Aorta (tissue), 5 donors: ENCODE measurements around the gene DYNLT2. TPM values are rescaled to one million over a fixed set of nuclear protein-coding genes. Genes with fewer than 3 reads are reported as not detected.
"Not testable (repeated sequence)": the region's sequence is repeated elsewhere in the genome, so short reads cannot be mapped to it uniquely, and the experiment has no call there.

Source experiments
- ATAC-seq: fragments of 200-7000 bp; cut with Tn5 transposase; one replicate; pipeline ENCODE4 v1.9.1; 2022; ENCODE audit warnings: moderate library complexity; ENCODE audit not compliant: low FRiP score
- DNase-seq, 2 donors: peaks; one replicate each; pipeline ENCODE4 v3.0.0-alpha.2; 2020
- H3K27ac ChIP-seq, 2 donors: one replicate each; pipeline ENCODE4 v1.5.1; 2013; ENCODE audit warnings: low read length in 2 of 2, mild to moderate bottlenecking in 2 of 2, moderate library complexity in 2 of 2, control low read depth in 1 of 2, inconsistent platforms in 1 of 2, low read depth in 1 of 2
- H3K27me3 ChIP-seq, 2 donors: one replicate each; pipeline ENCODE4 v1.6.1; 2013; ENCODE audit warnings: control low read depth in 1 of 2, low read length in 1 of 2, mild to moderate bottlenecking in 1 of 2, moderate library complexity in 1 of 2; ENCODE audit not compliant: insufficient read depth in 2 of 2, control insufficient read depth in 1 of 2
- H3K36me3 ChIP-seq, 2 donors: one replicate each; pipeline ENCODE4 v1.6.1; 2013; ENCODE audit warnings: control low read depth in 1 of 2, low read length in 1 of 2, mild to moderate bottlenecking in 1 of 2; ENCODE audit not compliant: insufficient read depth in 2 of 2, control insufficient read depth in 1 of 2
- H3K4me1 ChIP-seq, 2 donors: one replicate each; pipeline ENCODE4 v1.6.1; 2013; ENCODE audit warnings: low read length in 2 of 2, control low read depth in 1 of 2, mild to moderate bottlenecking in 1 of 2, moderate library complexity in 1 of 2; ENCODE audit not compliant: insufficient read depth in 2 of 2, control insufficient read depth in 1 of 2
- H3K4me3 ChIP-seq, 2 donors: one replicate each; pipeline ENCODE4 v1.5.1; 2013; ENCODE audit warnings: low read length in 2 of 2, control low read depth in 1 of 2, mild to moderate bottlenecking in 1 of 2
- H3K9me3 ChIP-seq: one replicate; pipeline ENCODE4 v1.6.1; 2013; ENCODE audit warnings: mild to moderate bottlenecking, low read length; ENCODE audit not compliant: control insufficient read depth
- WGBS, 2 donors: extraction: QIAGEN DNeasy Blood & Tissue Kit; methylation state at CpG; one replicate each; pipeline ENCODE4 v1.1.7; 2013; 5-methylcytosine and 5-hydroxymethylcytosine counted together
- intact Hi-C, 2 donors: fragments of 100-400 bp; cut with DNase I; formaldehyde crosslinking; loops; one replicate each; pipeline versions ENCODE4 v1.14.2 to v1.15.0; 2022
- polyA plus RNA-seq, 2 donors: library from polyadenylated mRNA; stranded (reverse); fragments of 200-250 nt; gene quantifications; one replicate each; pipeline ENCODE4 v1.2.3, GENCODE V29; 2013
- total RNA-seq, 2 donors: library from RNA; stranded (reverse); fragmentation: NEBNext Ultra II Directional; extraction: Animal tissue kit (Norgen Biotek cat#: 25700); gene quantifications; one replicate each; pipeline ENCODE4 v1.2.1, GENCODE V29; 2021
- donor health status: healthy with polysubstance abuse.
- donor health status: Bipolar disorder and iron deficiency.
- donor health status: DM: no; HTN: no; CAD: no.
- donor health status: DM: no; HTN: no; CAD: no.
- donor health status: DM: yes; HTN: yes; CAD: no.

The DYNLT2 gene
- total and polyA plus RNA-seq, 4 donors, result 1.2 to 2.8 (median 1.7) TPM

DNA sequence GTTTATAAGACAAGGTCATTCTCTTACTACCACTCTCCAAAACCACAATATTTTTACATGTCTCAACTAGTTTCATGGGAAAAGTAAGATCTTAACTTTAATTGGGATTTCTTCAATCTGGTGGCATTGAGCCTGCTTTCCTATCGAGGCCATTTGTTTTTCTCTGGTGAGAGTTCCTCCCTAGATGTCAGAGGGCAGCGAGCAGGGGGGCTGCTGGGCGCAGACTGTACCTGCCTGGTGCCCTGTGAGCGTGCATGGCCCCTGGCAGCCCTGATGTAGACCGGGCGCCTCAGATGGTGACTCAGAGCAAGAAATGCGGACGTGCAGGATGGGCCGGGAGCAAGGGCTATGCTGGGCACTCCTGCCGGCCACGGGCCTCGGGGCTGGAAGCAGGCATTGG lies 27.3 kb upstream of the DYNLT2 start:
- H3K4me1 ChIP-seq, result no peaks in the 10 kb centered on the region
- ATAC-seq, result no peak
- no peaks in the 10 kb centered on the region for H3K27me3 ChIP-seq
- no peak for DNase-seq
- H3K9me3 ChIP-seq, result no peaks in the 10 kb centered on the region
- 91 to 92% methylated on average over 12 of the region's 12 CpGs for WGBS, 2 donors
- no peak overlapping the region for H3K27ac ChIP-seq
- intact Hi-C loops, result no loop called here
- peaks cover 0 to 9% of the 10 kb centered on the region in 2 donors for H3K36me3 ChIP-seq
- H3K4me3 ChIP-seq, result no peak overlapping the region

DNA sequence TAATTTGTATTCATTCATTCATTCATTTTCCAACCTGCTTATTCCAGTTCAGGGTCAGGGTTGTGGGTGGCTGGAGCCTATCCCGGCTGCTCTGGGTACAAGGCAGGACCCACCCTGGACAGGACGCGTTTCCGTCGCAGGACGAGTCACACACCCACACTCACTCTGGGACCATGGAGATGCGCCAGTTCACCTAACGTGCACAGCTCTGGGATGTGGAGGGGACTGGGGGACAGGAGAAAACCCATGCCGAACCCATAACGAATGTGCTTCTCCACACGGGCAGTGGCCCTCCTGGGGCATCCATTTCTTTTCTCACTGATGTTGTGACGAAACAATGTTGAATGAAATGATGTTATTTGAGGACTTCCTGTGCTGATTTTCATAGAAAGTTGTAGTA lies 26.5 kb upstream of the DYNLT2 start:
- DNase-seq (no peak), ATAC-seq (no peak)
- no peaks in the 10 kb centered on the region for H3K9me3 ChIP-seq
- H3K4me1 ChIP-seq, result no peaks in the 10 kb centered on the region
- no peak overlapping the region for H3K4me3 ChIP-seq
- intact Hi-C loops, result no loop called here
- H3K27me3 ChIP-seq, result no peaks in the 10 kb centered on the region
- no peak overlapping the region for H3K27ac ChIP-seq
- peaks cover 0 to 9% of the 10 kb centered on the region in 2 donors for H3K36me3 ChIP-seq
- 87 to 91% methylated on average over 12 of the region's 12 CpGs for WGBS, 2 donors

DNA sequence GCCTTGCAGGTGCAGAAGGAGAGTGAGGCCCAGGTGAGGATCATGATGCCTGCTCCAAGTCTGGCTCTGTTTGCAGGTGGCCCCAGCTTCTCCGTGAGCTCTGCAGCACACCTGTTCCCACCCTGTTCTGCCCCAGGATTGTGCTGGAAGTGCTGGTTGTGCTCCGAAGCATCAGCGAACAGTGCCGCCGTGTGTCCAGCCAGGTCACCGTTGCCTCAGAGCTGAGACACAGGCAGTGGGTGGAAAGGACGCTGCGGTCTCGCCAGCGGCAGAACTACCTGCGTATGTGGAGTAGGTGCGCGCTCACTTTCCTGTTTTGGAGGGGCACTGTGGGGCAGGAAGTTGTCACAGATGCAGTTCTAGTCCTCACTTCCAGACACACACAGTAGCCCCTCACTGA lies 25.0 kb upstream of the DYNLT2 start:
- Histone ChIP-seq H3K27ac (no peak overlapping the region), H3K4me1 (no peaks in the 10 kb centered on the region), H3K4me3 (no peak overlapping the region), H3K9me3 (no peaks in the 10 kb centered on the region), H3K27me3 (no peaks in the 10 kb centered on the region), H3K36me3 (peaks cover 0 to 9% of the 10 kb centered on the region in 2 donors)
- intact Hi-C loops, result no loop called here
- ATAC-seq (no peak), DNase-seq (no peak)
- 96% methylated on average over 13 of the region's 13 CpGs for WGBS, 2 donors

DNA sequence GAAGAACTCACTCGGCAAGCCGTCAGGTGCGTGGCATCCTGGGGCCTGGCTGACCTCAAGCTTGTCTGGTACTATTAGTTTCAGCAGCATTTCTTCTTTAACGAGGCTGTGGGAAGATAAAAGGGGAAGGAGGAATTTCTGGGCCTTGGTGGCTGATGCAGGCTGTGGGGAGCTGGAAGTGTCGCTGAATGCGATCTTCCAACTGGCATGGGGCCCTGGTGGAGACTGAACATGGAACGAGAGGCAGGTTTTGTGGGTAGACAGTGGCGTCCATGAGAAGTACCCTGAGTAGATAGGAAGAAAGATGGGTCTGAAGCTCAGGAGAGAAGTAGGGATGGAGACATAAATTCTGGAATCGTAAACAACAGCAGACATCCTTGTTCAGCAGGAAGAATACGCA lies 23.9 kb upstream of the DYNLT2 start:
- DNase-seq, result no peak
- 91 to 93% methylated on average over 10 of the region's 10 CpGs for WGBS, 2 donors

DNA sequence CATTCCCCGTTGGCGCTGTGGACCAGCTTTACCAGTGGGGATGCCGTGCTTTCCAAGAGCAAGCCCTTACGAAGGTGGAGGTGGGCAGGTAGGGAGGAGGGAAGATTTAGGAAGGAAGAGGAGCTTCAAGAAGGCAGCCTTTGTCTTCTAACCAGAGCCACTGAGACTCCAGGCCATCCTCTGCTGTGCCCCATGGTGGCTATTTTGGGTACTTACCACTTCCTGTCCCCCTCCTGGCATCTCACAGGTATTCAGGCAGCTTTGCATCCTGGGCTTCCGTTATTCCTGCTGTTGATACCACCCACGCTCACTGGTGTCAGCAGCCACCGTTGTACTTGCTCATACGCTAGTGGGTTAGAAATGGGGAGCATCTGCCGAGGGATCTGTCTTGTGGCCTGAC lies 23.0 kb upstream of the DYNLT2 start:
- Histone ChIP-seq H3K27ac (no peak overlapping the region), H3K4me1 (no peaks in the 10 kb centered on the region), H3K4me3 (no peak overlapping the region), H3K9me3 (no peaks in the 10 kb centered on the region), H3K27me3 (no peaks in the 10 kb centered on the region), H3K36me3 (peaks cover 0 to 9% of the 10 kb centered on the region in 2 donors)
- intact Hi-C loops, result no loop called here
- ATAC-seq, result no peak
- DNase-seq, result no peak
- 86 to 89% methylated on average over 9 of the region's 9 CpGs for WGBS, 2 donors

More for the DNA sequence above, 23.9 kb upstream of the DYNLT2 start:
- no peak for ATAC-seq
- Histone ChIP-seq H3K4me3 (no peak overlapping the region), H3K36me3 (peaks cover 0 to 9% of the 10 kb centered on the region in 2 donors), H3K27ac (no peak overlapping the region), H3K9me3 (no peaks in the 10 kb centered on the region), H3K4me1 (no peaks in the 10 kb centered on the region), H3K27me3 (no peaks in the 10 kb centered on the region)
- intact Hi-C loops, result no loop called here

DNA sequence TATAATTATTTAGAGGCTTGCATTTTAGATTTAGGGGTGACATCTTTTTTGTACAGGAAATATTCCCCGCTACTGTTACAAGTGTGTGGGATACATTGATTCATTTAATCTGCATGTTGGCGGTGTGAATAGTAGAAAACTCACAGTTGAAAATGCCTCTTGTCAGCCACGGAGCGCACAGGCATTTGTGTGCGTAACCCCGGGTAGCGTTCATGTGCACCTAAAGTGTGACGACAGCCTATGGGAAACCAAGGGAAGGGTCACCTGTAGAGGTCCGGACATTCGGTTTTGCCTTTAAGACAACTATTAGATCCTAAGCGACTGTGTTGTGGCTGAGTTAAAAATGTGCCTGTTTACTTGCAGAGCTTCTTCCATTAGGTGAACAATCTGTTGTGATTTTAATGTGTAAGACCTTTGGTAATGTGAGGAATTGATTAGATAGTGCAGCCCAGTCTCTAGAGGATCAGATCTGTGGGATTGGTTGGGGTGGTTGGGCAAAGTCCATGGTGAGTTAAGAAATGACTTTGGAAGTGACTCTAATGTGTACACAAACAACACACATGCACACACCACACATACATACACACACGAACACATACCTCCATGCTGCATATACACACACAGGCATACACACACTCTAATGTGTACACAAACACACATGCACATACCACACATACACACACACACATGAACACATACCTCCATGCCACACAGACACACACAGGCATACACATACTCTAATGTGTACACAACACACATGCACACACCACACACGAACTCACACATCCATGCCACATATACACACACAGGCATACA lies 15.8 kb upstream of the DYNLT2 start:
- H3K36me3 ChIP-seq, result peaks cover 0 to 2% of the 10 kb centered on the region in 2 donors
- ATAC-seq (no peak), DNase-seq (no peak)
- H3K9me3 ChIP-seq, result no peaks in the 10 kb centered on the region
- H3K27me3 ChIP-seq, result no peaks in the 10 kb centered on the region
- H3K4me1 ChIP-seq, result no peaks in the 10 kb centered on the region
- 94 to 95% methylated on average over 13 of the region's 13 CpGs for WGBS, 2 donors
- no peak overlapping the region for H3K27ac ChIP-seq
- intact Hi-C loops, result no loop called here
- no peak overlapping the region for H3K4me3 ChIP-seq

DNA sequence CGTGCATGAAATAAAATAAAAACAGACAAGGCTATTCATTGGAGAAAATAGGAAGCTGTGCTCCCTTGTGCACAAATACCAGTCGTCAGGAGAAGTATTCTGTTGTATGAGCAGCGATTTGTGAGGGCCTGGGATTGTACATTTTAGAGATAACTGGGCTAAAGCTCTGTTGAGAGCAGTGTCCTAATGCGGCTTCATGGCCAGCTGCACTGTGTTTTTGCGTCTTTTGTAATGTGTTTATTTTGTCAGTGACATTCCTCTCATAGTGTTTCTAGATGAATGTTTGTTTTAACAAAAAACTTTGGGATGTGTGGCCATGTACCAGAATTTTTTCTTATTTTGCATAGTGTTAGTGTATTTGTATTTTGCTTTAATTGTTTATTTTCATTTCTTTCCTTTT lies 14.9 kb upstream of the DYNLT2 start:
- Histone ChIP-seq H3K27me3 (no peaks in the 10 kb centered on the region), H3K4me3 (no peak overlapping the region), H3K9me3 (no peaks in the 10 kb centered on the region), H3K27ac (no peak overlapping the region), H3K36me3 (peaks cover 0 to 2% of the 10 kb centered on the region in 2 donors), H3K4me1 (no peaks in the 10 kb centered on the region)
- intact Hi-C loops, result no loop called here
- ATAC-seq, result no peak
- 48 to 50% methylated on average over 5 of the region's 5 CpGs for WGBS, 2 donors
- no peak for DNase-seq

DNA sequence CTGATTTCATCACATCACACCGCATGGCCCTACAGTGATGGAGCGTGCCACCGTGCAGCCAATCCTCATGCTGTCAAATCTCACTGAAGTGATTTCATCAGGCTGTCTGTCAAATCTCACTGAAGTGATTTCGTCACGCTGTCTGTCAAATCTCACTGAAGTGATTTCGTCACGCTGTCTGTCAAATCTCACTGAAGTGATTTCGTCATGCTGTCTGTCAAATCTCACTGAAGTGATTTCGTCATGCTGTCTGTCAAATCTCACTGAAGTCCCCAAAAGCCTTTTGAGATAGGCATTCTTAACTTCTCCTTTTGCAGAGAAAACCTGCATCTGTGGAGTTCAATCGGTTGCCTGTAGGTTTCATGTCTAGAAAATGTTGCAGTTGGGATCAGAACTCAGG lies 14.4 kb upstream of the DYNLT2 start:
- H3K4me1 ChIP-seq, H3K27me3 ChIP-seq, H3K9me3 ChIP-seq, H3K27ac ChIP-seq, H3K36me3 ChIP-seq, DNase-seq, H3K4me3 ChIP-seq, intact Hi-C loops, ATAC-seq: not testable (repeated sequence)
- 91 to 92% methylated on average over 10 of the region's 10 CpGs for WGBS, 2 donors

DNA sequence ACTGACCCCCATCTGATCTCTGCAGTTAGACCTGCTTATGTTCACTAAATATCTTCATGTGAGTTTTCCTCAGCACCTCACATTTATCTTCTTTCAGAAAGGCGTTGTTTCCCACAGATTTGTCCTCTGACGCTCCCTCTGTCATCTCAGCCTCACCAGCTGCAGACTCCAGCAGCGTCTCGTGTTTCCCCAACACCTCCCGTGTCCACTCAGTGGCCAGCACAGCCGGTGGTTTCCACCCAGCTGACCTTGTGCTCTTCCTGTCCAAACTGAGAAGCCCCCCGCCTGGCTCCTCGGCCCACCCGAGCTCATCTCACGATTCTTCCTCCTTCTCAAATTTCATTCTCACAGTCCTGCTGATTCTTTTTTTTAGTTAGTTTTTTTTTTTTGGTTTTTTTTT lies 12.5 kb upstream of the DYNLT2 start:
- intact Hi-C loops, result no loop called here
- Histone ChIP-seq H3K27ac (no peak overlapping the region), H3K4me3 (no peak overlapping the region), H3K9me3 (no peaks in the 10 kb centered on the region), H3K36me3 (peaks cover 0 to 4% of the 10 kb centered on the region in 2 donors), H3K4me1 (no peaks in the 10 kb centered on the region), H3K27me3 (no peaks in the 10 kb centered on the region)
- DNase-seq, result no peak
- 71 to 74% methylated on average over 10 of the region's 10 CpGs for WGBS, 2 donors
- ATAC-seq, result no peak
